B cell (primary cell): ENCODE results near the gene SLC9C2. TPM values are rescaled to one million over a fixed set of nuclear protein-coding genes. Genes with fewer than 3 reads are reported as not detected.

Source experiments
- ATAC-seq: fragments of 200-7000 bp; cut with Tn5 transposase; one replicate; pipeline ENCODE4 v1.10.0; 2021; ENCODE audit warnings: low read depth, mild to moderate bottlenecking, moderate number of reproducible peaks, moderate library complexity
- CTCF ChIA-PET: fragments of 350-600 bp; sonication (Branson Sonifier 250); formaldehyde crosslinking; loops from one replicate; lab custom pipeline; 2021; ENCODE audit warnings: antibody characterized with exemption, inconsistent platforms; lab: Charles Lee
- POLR2A ChIA-PET: fragments of 350-600 bp; sonication (Branson Sonifier 250); formaldehyde crosslinking; loops from one replicate; lab custom pipeline; 2021; ENCODE audit warnings: antibody characterized with exemption; lab: Charles Lee
- DNase-seq: peaks from one replicate; pipeline ENCODE4 v3.0.0; 2013
- H2AFZ ChIP-seq: 2 replicates; pipeline ENCODE4 v1.6.1; 2012; ENCODE audit warnings: mild to moderate bottlenecking, low read depth, low read length; ENCODE audit not compliant: insufficient read depth, poor library complexity, severe bottlenecking
- H3K27ac ChIP-seq, 2 donors: 1 replicate in 1 of 2; 2 replicates in 1 of 2; pipeline ENCODE4 v1.5.1; 2012 to 2013; ENCODE audit warnings: low read length in 2 of 2, mild to moderate bottlenecking in 2 of 2, moderate library complexity in 1 of 2
- H3K27me3 ChIP-seq, 4 experiments: fragments of 200-600 bp in 1 of 4; sonication (generic) in 1 of 4; replicated peaks in 1 of 4; 1 replicate in 2 of 4; 2 replicates in 2 of 4; pipeline versions ENCODE4 v1.6.1 to v1.7.0; 2013 to 2016; ENCODE audit warnings: low read length in 3 of 4, mild to moderate bottlenecking in 2 of 4, mixed read lengths in 1 of 4, moderate library complexity in 1 of 4; ENCODE audit not compliant: insufficient read depth in 4 of 4, control insufficient read depth in 3 of 4; ENCODE audit errors: control extremely low read depth in 1 of 4
- H3K36me3 ChIP-seq, 2 experiments: replicated peaks in 1 of 2; 1 replicate in 1 of 2; 2 replicates in 1 of 2; pipeline versions ENCODE4 v1.6.1 to v1.7.1; 2013; ENCODE audit warnings: low read length in 1 of 2; ENCODE audit not compliant: insufficient read depth in 2 of 2, control insufficient read depth in 1 of 2; ENCODE audit errors: control extremely low read depth in 1 of 2, extremely low read depth in 1 of 2
- H3K4me1 ChIP-seq, 2 donors: fragments of 200-600 bp in 1 of 2; sonication (generic) in 1 of 2; 1 replicate in 1 of 2; 2 replicates in 1 of 2; pipeline versions ENCODE4 v1.5.1 to v1.6.1; 2013 to 2017; ENCODE audit warnings: low read length in 2 of 2; ENCODE audit not compliant: control insufficient read depth in 2 of 2, insufficient read depth in 2 of 2
- H3K4me2 ChIP-seq: replicated peaks from 2 replicates; pipeline ENCODE3; 2012; ENCODE audit warnings: mild to moderate bottlenecking, low read depth, low read length; ENCODE audit not compliant: poor library complexity, severe bottlenecking
- H3K4me3 ChIP-seq, 5 experiments: fragments of 200-600 bp in 1 of 5; sonication (generic) in 1 of 5; 1 replicate in 3 of 5; 2 replicates in 2 of 5; pipeline versions ENCODE4 v1.5.1 to v1.7.0; 2011 to 2016; ENCODE audit warnings: low read length in 4 of 5, mild to moderate bottlenecking in 4 of 5, low read depth in 2 of 5, control low read depth in 1 of 5, moderate library complexity in 1 of 5; ENCODE audit not compliant: insufficient read depth in 1 of 5; ENCODE audit errors: control extremely low read depth in 1 of 5, extremely low read depth in 1 of 5
- H3K79me2 ChIP-seq: fragments of 200-600 bp; sonication (generic); one replicate; pipeline ENCODE4 v1.6.0; 2016; ENCODE audit warnings: low read length; ENCODE audit not compliant: control insufficient read depth, insufficient read depth
- H3K9ac ChIP-seq: fragments of 200-600 bp; sonication (generic); 2 replicates; pipeline ENCODE4 v1.6.1; 2017; ENCODE audit warnings: mild to moderate bottlenecking, low read length, moderate library complexity
- H3K9me3 ChIP-seq, 3 donors: one replicate each; pipeline versions ENCODE4 v1.6.1 to v1.7.1; 2013; ENCODE audit warnings: low read length in 2 of 3; ENCODE audit not compliant: control insufficient read depth in 2 of 3, insufficient read depth in 1 of 3; ENCODE audit errors: control extremely low read depth in 1 of 3
- H4K20me1 ChIP-seq: 2 replicates; pipeline ENCODE4 v1.6.0; 2012; ENCODE audit warnings: mild to moderate bottlenecking, low read length; ENCODE audit not compliant: insufficient read depth, control insufficient read depth, poor library complexity, severe bottlenecking
- H3K27ac Mint-ChIP-seq: one replicate; pipeline ENCODE4 v1.8.0; 2021; ENCODE audit warnings: mixed read lengths
- H3K27me3 Mint-ChIP-seq: one replicate; pipeline ENCODE4 v1.8.0; 2021; ENCODE audit warnings: mixed read lengths
- H3K4me1 Mint-ChIP-seq: one replicate; pipeline ENCODE4 v1.8.0; 2021; ENCODE audit warnings: mixed read lengths
- H3K4me3 Mint-ChIP-seq: one replicate; pipeline ENCODE4 v1.8.0; 2021; ENCODE audit warnings: mixed read lengths
- H3K9me3 Mint-ChIP-seq: one replicate; pipeline ENCODE4 v1.8.0; 2022; ENCODE audit warnings: mixed read lengths; ENCODE audit not compliant: insufficient read depth
- CTCF ChIP-seq: fragments of 200-600 bp; IDR thresholded peaks from one replicate; pipeline ENCODE4 v1.8.0; 2022; ENCODE audit warnings: antibody characterized with exemption, mild to moderate bottlenecking
- EZH2 ChIP-seq: IDR thresholded peaks from 2 replicates; pipeline ENCODE4 v1.6.1; 2012; ENCODE audit warnings: borderline replicate concordance, low read depth, mild to moderate bottlenecking, moderate library complexity, low read length; ENCODE audit not compliant: insufficient read depth, poor library complexity, severe bottlenecking
- WGBS: methylation state at CpG from one replicate; pipeline ENCODE4 v1.1.5; 2013; ENCODE audit warnings: missing lambda C conversion rate; ENCODE audit not compliant: insufficient coverage; 5-methylcytosine and 5-hydroxymethylcytosine counted together
- intact Hi-C: fragments of 100-400 bp; cut with micrococcal nuclease; formaldehyde crosslinking; loops from one replicate; pipeline ENCODE4 v1.10.0; 2022
- polyA plus RNA-seq: library from polyadenylated mRNA; depleted of rRNA; stranded (reverse); fragments of >200 nt; gene quantifications from 2 replicates; pipeline ENCODE4 v1.2.3, GENCODE V29; 2012
- total RNA-seq, 2 donors: library from RNA; stranded (reverse); fragments of 120-200 nt in 1 of 2; gene quantifications; 1 replicate in 1 of 2; 2 replicates in 1 of 2; pipeline versions ENCODE4 v1.2.3 to v1.2.4, GENCODE V29; 2013 to 2022

SLC9C2 gene
- total and polyA plus RNA-seq, 2 donors (not counting 1 experiment from before 2014, with no cell fraction given) = not detected

- Mint-ChIP-seq H3K4me1 (no peaks in the 10 kb centered on the region), H3K27ac (no peak overlapping the region), H3K4me3 (no peak overlapping the region), H3K9me3 (peaks cover 3% of the 10 kb centered on the region), H3K27me3 (peaks cover 11% of the 10 kb centered on the region)
- Histone ChIP-seq H3K27me3 (no peaks in the 10 kb centered on the region), H4K20me1 (no peaks in the 10 kb centered on the region), H3K4me3 (no peak overlapping the region), H2AFZ (no peak overlapping the region), H3K79me2 (no peaks in the 10 kb centered on the region), H3K9ac (no peak overlapping the region), H3K9me3 (no peaks in the 10 kb centered on the region), H3K27ac (no peak overlapping the region), H3K4me2 (no peak overlapping the region), H3K4me1 (no peaks in the 10 kb centered on the region), H3K36me3 (no peaks in the 10 kb centered on the region)
- ChIA-PET CTCF (no interaction called here), POLR2A (no interaction called here)
- TF ChIP-seq CTCF (no peak), EZH2 (no peak)
- DNase-seq = no peak
- no peak for ATAC-seq
- intact Hi-C loops = no loop called here
Measured at GRCh38 chr1:173648880-173649605, 46.2 kb upstream of the SLC9C2 start.

GRCh38 chr1:173646656-173647055 lies 43.8 kb upstream of the SLC9C2 start:
- CTCF ChIA-PET = no interaction called here

More at GRCh38 chr1:173646656-173647055, 43.8 kb upstream of the SLC9C2 start:
- Histone ChIP-seq H3K4me1 (no peaks in the 10 kb centered on the region), H3K27me3 (no peaks in the 10 kb centered on the region), H4K20me1 (no peaks in the 10 kb centered on the region), H3K4me3 (no peak overlapping the region), H3K36me3 (no peaks in the 10 kb centered on the region), H3K9me3 (no peaks in the 10 kb centered on the region), H3K79me2 (no peaks in the 10 kb centered on the region), H3K9ac (no peak overlapping the region), H3K4me2 (no peak overlapping the region), H3K27ac (no peak overlapping the region), H2AFZ (no peak overlapping the region)
- Mint-ChIP-seq H3K4me1 (no peaks in the 10 kb centered on the region), H3K9me3 (peaks cover 2% of the 10 kb centered on the region), H3K4me3 (no peak overlapping the region), H3K27me3 (peaks cover 9% of the 10 kb centered on the region), H3K27ac (no peak overlapping the region)
- ATAC-seq (no peak), DNase-seq (no peak)
- 92% methylated on average over 2 of the region's 3 CpGs for WGBS
- POLR2A ChIA-PET = no interaction called here
- TF ChIP-seq CTCF (no peak), EZH2 (no peak)
- intact Hi-C loops = no loop called here
